Vagina (tissue), 2 donors: ENCODE results near the gene LSM14A. TPM values are rescaled to one million over a fixed set of nuclear protein-coding genes. Genes with fewer than 3 reads are reported as not detected.
A peak's percentile ranks its signal among the peaks of the same experiment; 100 is the strongest.

Source experiments
- DNase-seq, 2 donors: peaks; one replicate each; pipeline ENCODE4 v3.0.0-alpha.2; 2017; ENCODE audit errors: extremely low spot score in 2 of 2
- H3K27ac ChIP-seq: fragments of 200-600 bp; sonication (generic); one replicate; pipeline ENCODE4 v1.5.1; 2019
- H3K27me3 ChIP-seq: fragments of 200-600 bp; sonication (generic); one replicate; pipeline ENCODE4 v1.5.1; 2019
- H3K36me3 ChIP-seq, 2 donors: fragments of 200-600 bp; sonication (generic); one replicate each; pipeline ENCODE4 v1.5.1; 2017 to 2019
- H3K4me1 ChIP-seq: fragments of 200-600 bp; sonication (generic); one replicate; pipeline ENCODE4 v1.5.1; 2019
- H3K4me3 ChIP-seq, 2 donors: fragments of 200-600 bp; sonication (generic); 1 replicate in 1 of 2; 2 replicates in 1 of 2; pipeline ENCODE4 v1.5.1; 2016 to 2019
- H3K9me3 ChIP-seq: fragments of 200-600 bp; sonication (generic); one replicate; pipeline ENCODE4 v1.5.1; 2019
- CTCF ChIP-seq, 3 experiments: fragments of 450-650 bp in 2 of 3; fragments of 200-600 bp in 1 of 3; sonication (generic) in 1 of 3; IDR thresholded peaks; one replicate each; pipeline ENCODE4 v1.5.1; 2017 to 2019; ENCODE audit warnings: antibody characterized with exemption in 3 of 3, mild to moderate bottlenecking in 2 of 3, moderate library complexity in 2 of 3
- POLR2A ChIP-seq, 2 donors: fragments of 450-650 bp; IDR thresholded peaks; one replicate each; pipeline ENCODE4 v1.6.1; 2017; ENCODE audit warnings: antibody characterized with exemption in 2 of 2, mild to moderate bottlenecking in 2 of 2, moderate library complexity in 2 of 2
- POLR2AphosphoS5 ChIP-seq, 2 donors: sonication (generic); formaldehyde crosslinking; IDR thresholded peaks; one replicate each; pipeline ENCODE4 v1.9.0; 2017; ENCODE audit warnings: antibody characterized with exemption in 2 of 2, mild to moderate bottlenecking in 2 of 2, low read depth in 1 of 2; ENCODE audit not compliant: insufficient read depth in 1 of 2
- intact Hi-C: fragments of 100-400 bp; cut with DNase I; formaldehyde crosslinking; loops from one replicate; pipeline ENCODE4 v1.15.1; 2023
- total RNA-seq: library from RNA; depleted of rRNA; stranded (reverse); fragments of >200 nt; gene quantifications from one replicate; pipeline ENCODE4 v1.2.3, GENCODE V29; 2016

LSM14A gene
- total RNA-seq, 1 donor from 2014 or later = 179 TPM

- Histone ChIP-seq H3K36me3 (no peaks in the 10 kb centered on the region), H3K4me3 (no peak overlapping the region), H3K4me1 (peaks cover 13% of the 10 kb centered on the region), H3K27ac (no peak overlapping the region), H3K27me3 (no peaks in the 10 kb centered on the region), H3K9me3 (no peaks in the 10 kb centered on the region)
- intact Hi-C loops = no loop called here
- DNase-seq = no peak
- TF ChIP-seq POLR2A (IDR thresholded peaks at IDR 0.05) (no peak), POLR2AphosphoS5 (IDR thresholded peaks at IDR 0.05; ENCODE audit: insufficient read depth in 1 of 2, low read depth in 1 of 2) (no peak), CTCF (IDR thresholded peaks at IDR 0.05) (no peak)
These were observed 36.3 kb upstream of the LSM14A start for GRCh38 chr19:34135821-34136611.

- intact Hi-C loops = loop anchor here (10.0 kb wide), 1 partner anchor 574 kb away; no protein-coding TSS in a partner anchor
- H3K27me3 ChIP-seq = no peaks in the 10 kb centered on the region
- TF ChIP-seq POLR2A (IDR thresholded peaks at IDR 0.05) (no peak), POLR2AphosphoS5 (IDR thresholded peaks at IDR 0.05; ENCODE audit: insufficient read depth in 1 of 2, low read depth in 1 of 2) (no peak), CTCF (IDR thresholded peaks at IDR 0.05) (no peak)
- H3K9me3 ChIP-seq = no peaks in the 10 kb centered on the region
- no peak for DNase-seq
- no peak overlapping the region for H3K4me3 ChIP-seq
- H3K4me1 ChIP-seq = no peaks in the 10 kb centered on the region
- H3K27ac ChIP-seq = no peak overlapping the region
- H3K36me3 ChIP-seq = no peaks in the 10 kb centered on the region
These were observed 31.3 kb upstream of the LSM14A start for GRCh38 chr19:34141025-34141424.

GRCh38 chr19:34142440-34142839 is 29.9 kb upstream of the LSM14A start:
- intact Hi-C loops = loop anchor here (10.0 kb wide), 1 partner anchor 572 kb away; no protein-coding TSS in a partner anchor
- Histone ChIP-seq H3K9me3 (no peaks in the 10 kb centered on the region), H3K36me3 (no peaks in the 10 kb centered on the region), H3K27ac (no peak overlapping the region), H3K27me3 (no peaks in the 10 kb centered on the region), H3K4me1 (no peaks in the 10 kb centered on the region), H3K4me3 (no peak overlapping the region)
- TF ChIP-seq CTCF (IDR thresholded peaks at IDR 0.05) (no peak), POLR2A (IDR thresholded peaks at IDR 0.05) (no peak), POLR2AphosphoS5 (IDR thresholded peaks at IDR 0.05; ENCODE audit: insufficient read depth in 1 of 2, low read depth in 1 of 2) (no peak)
- DNase-seq = no peak

GRCh38 chr19:34145741-34146202 is 26.5 kb upstream of the LSM14A start:
- TF ChIP-seq CTCF (IDR thresholded peaks at IDR 0.05) (peak; percentile 63 to 73 (median 70)), POLR2AphosphoS5 (IDR thresholded peaks at IDR 0.05; ENCODE audit: insufficient read depth in 1 of 2, low read depth in 1 of 2) (no peak)
- no peak for DNase-seq
- H3K27ac ChIP-seq = no peak overlapping the region
- H3K27me3 ChIP-seq = no peaks in the 10 kb centered on the region
- intact Hi-C loops = loop anchor here (10.0 kb wide), 1 partner anchor 569 kb away; no protein-coding TSS in a partner anchor
- H3K4me3 ChIP-seq = no peak overlapping the region
- no peaks in the 10 kb centered on the region for H3K9me3 ChIP-seq
- H3K4me1 ChIP-seq = no peaks in the 10 kb centered on the region
- no peaks in the 10 kb centered on the region for H3K36me3 ChIP-seq

- H3K4me3 ChIP-seq = no peak overlapping the region
- no peak for DNase-seq
- H3K9me3 ChIP-seq = no peaks in the 10 kb centered on the region
- no peak overlapping the region for H3K27ac ChIP-seq
- TF ChIP-seq POLR2A (IDR thresholded peaks at IDR 0.05) = no peak
- no peak for TF ChIP-seq CTCF (IDR thresholded peaks at IDR 0.05)
- TF ChIP-seq POLR2AphosphoS5 (IDR thresholded peaks at IDR 0.05; ENCODE audit: insufficient read depth in 1 of 2, low read depth in 1 of 2) = no peak
- H3K4me1 ChIP-seq = no peaks in the 10 kb centered on the region
- intact Hi-C loops = loop anchor here (10.0 kb wide), 1 partner anchor 566 kb away; no protein-coding TSS in a partner anchor
- H3K36me3 ChIP-seq = no peaks in the 10 kb centered on the region
- no peaks in the 10 kb centered on the region for H3K27me3 ChIP-seq
These were observed 23.6 kb upstream of the LSM14A start for GRCh38 chr19:34148658-34149185.
